AG09309 (cell line): ENCODE data around the gene FGFR2.

ENCODE experiments used
- DNase-seq: peaks from one replicate; pipeline ENCODE4 v3.0.0-alpha.2; 2010; ENCODE audit warnings: low read depth
- H3K4me3 ChIP-seq: 2 replicates; pipeline ENCODE4 v1.5.1; 2011; ENCODE audit warnings: mild to moderate bottlenecking, low read depth, low read length, moderate library complexity; ENCODE audit not compliant: control insufficient read depth
- TF ChIP-seq, protein P1 (sequence below): IDR thresholded peaks from 2 replicates; pipeline ENCODE4 v1.5.1; 2011; ENCODE audit warnings: mild to moderate bottlenecking, low read depth, low read length, inconsistent platforms; ENCODE audit not compliant: insufficient read depth, control insufficient read depth; ENCODE audit errors: missing control alignments

FGFR2 gene

DNA sequence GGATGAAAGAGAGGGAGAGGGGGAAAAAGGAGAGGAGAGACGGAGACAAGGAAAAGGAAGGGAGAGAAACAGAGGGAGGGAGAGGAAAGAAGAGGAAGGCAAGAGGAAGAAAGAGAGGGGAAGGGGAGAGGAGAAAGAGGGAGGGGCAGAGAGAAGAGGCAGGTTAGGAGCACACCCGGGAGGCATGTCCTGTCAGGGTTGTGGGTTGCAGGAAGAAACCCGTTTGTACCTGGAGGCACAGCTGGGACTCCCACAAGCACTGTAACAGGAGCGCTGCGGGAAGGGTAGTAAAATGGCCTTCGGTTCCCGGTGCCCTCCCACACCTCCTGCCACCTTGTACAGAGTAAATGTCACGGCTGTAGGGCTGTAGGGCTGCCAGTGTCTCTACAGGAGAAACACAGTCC lies 24.7 kb downstream of the FGFR2 start:
- DNase-seq: no peak
- TF ChIP-seq, protein P1, sequence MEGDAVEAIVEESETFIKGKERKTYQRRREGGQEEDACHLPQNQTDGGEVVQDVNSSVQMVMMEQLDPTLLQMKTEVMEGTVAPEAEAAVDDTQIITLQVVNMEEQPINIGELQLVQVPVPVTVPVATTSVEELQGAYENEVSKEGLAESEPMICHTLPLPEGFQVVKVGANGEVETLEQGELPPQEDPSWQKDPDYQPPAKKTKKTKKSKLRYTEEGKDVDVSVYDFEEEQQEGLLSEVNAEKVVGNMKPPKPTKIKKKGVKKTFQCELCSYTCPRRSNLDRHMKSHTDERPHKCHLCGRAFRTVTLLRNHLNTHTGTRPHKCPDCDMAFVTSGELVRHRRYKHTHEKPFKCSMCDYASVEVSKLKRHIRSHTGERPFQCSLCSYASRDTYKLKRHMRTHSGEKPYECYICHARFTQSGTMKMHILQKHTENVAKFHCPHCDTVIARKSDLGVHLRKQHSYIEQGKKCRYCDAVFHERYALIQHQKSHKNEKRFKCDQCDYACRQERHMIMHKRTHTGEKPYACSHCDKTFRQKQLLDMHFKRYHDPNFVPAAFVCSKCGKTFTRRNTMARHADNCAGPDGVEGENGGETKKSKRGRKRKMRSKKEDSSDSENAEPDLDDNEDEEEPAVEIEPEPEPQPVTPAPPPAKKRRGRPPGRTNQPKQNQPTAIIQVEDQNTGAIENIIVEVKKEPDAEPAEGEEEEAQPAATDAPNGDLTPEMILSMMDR: no peak
- no peak overlapping the region for H3K4me3 ChIP-seq

- no peak for DNase-seq
- TF ChIP-seq, protein P1: no peak
- H3K4me3 ChIP-seq: no peak overlapping the region
These were observed 25.2 kb downstream of the FGFR2 start for GRCh38 chr10:121572859-121573537.

GRCh38 chr10:121570315-121570714 lies 27.9 kb downstream of the FGFR2 start:
- no peak overlapping the region for H3K4me3 ChIP-seq
- no peak for DNase-seq
- TF ChIP-seq, protein P1: no peak

DNA sequence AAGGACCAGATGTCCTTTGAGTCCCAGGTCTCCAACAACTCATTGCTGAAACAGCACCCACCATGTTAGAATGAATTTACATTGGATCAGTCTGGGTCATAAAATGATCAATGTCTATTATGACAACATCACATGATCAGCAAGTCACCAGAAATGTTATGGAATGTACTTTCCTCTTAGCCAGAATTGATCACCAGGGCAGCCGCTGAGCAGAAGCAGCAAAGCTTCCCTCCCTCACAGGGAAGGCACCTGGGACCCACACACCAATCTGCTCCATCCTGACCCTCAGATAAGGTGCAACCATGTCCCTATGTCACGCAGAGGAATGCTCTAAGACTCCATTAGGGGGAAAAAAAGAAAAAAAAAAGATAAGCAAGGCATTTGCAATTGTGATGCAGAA lies 30.0 kb downstream of the FGFR2 start:
- TF ChIP-seq, protein P1: no peak
- H3K4me3 ChIP-seq: no peak overlapping the region
- DNase-seq: no peak

- no peak for DNase-seq
- no peak overlapping the region for H3K4me3 ChIP-seq
- TF ChIP-seq, protein P1: no peak
These were observed 30.7 kb downstream of the FGFR2 start for GRCh38 chr10:121567569-121567968.

DNA sequence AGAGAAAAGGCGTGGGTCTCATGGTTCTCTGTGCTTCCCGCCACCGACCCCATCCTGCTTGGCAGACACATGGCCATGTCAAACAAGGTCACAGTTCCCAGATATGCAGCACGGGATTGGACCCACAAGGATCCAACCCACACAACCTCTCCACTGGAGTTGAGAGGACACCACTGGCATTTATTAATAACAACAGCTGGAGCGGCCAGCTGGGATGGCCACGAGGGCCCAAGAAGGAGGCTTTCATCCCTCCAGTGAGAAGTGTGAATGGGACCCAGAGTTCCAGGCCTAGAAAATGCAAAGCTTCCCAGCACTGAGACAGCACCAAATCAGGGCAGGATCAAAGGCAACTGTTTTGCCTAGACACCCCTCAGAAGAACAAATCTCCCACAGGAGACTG lies 31.5 kb downstream of the FGFR2 start:
- no peak overlapping the region for H3K4me3 ChIP-seq
- TF ChIP-seq, protein P1: no peak
- no peak for DNase-seq
